HEK293 (cell line): ENCODE results near the gene MAML1.

ENCODE experiments used
- CTCF ChIA-PET: fragments of 350-600 bp; formaldehyde crosslinking; extraction: SDS; loops from one replicate; lab custom pipeline; 2021; ENCODE audit warnings: antibody characterized with exemption; lab: Yijun Ruan, JAX
- POLR2A ChIA-PET: fragments of 300-600 bp; formaldehyde crosslinking; extraction: SDS; loops from one replicate; lab custom pipeline; 2020; ENCODE audit warnings: antibody characterized with exemption, inconsistent platforms; lab: Yijun Ruan, JAX
- H3K27ac ChIP-seq: fragments of 200-500 bp; sonication (Bioruptor generic); 2 replicates; pipeline ENCODE4 v1.5.1; 2014; ENCODE audit warnings: low read depth, low read length, control low read depth, inconsistent platforms; ENCODE audit errors: extremely low read depth
- H3K36me3 ChIP-seq, 2 experiments: fragments of 200-500 bp in 1 of 2; sonication (Bioruptor generic) in 1 of 2; 1 replicate in 1 of 2; 2 replicates in 1 of 2; pipeline ENCODE4 v1.5.1; 2014 to 2017; ENCODE audit warnings: inconsistent platforms in 2 of 2, low read length in 2 of 2; ENCODE audit not compliant: control insufficient read depth in 2 of 2, insufficient read depth in 1 of 2
- H3K4me1 ChIP-seq: fragments of 200-500 bp; sonication (Bioruptor generic); 2 replicates; pipeline ENCODE4 v1.5.1; 2014; ENCODE audit warnings: mild to moderate bottlenecking, low read length, inconsistent platforms; ENCODE audit not compliant: control insufficient read depth, insufficient read depth
- H3K4me3 ChIP-seq: 2 replicates; pipeline ENCODE4 v1.5.1; 2011; ENCODE audit warnings: low read depth, mild to moderate bottlenecking, control low read depth, low read length, moderate library complexity
- H3K9me3 ChIP-seq: fragments of 200-500 bp; sonication (Bioruptor generic); 2 replicates; pipeline ENCODE4 v1.5.1; 2014; ENCODE audit warnings: low read depth, low read length, inconsistent platforms; ENCODE audit not compliant: control insufficient read depth, insufficient read depth
- AEBP2 ChIP-seq: fragments of 450-650 bp; formaldehyde crosslinking; IDR thresholded peaks from 2 replicates; pipeline ENCODE4 v1.5.1; 2016; ENCODE audit warnings: missing biosample characterization, missing genetic modification characterization, borderline replicate concordance
- GLIS1 ChIP-seq: fragments of 450-650 bp; formaldehyde crosslinking; IDR thresholded peaks from 2 replicates; pipeline ENCODE4 v1.5.1; 2016; ENCODE audit warnings: missing biosample characterization, missing genetic modification characterization
- GLIS2 ChIP-seq: fragments of 450-650 bp; formaldehyde crosslinking; IDR thresholded peaks from 2 replicates; pipeline ENCODE4 v1.5.1; 2016; ENCODE audit warnings: missing biosample characterization, missing genetic modification characterization
- KLF1 ChIP-seq: fragments of 450-650 bp; formaldehyde crosslinking; IDR thresholded peaks from 2 replicates; pipeline ENCODE4 v1.5.1; 2016; ENCODE audit warnings: missing biosample characterization, missing genetic modification characterization
- MEIS1 ChIP-seq: sonication (generic); formaldehyde crosslinking; IDR thresholded peaks from 2 replicates; pipeline ENCODE4 v1.8.1; 2022; ENCODE audit warnings: missing genetic modification reagents, mild to moderate bottlenecking, borderline replicate concordance
- PATZ1 ChIP-seq: fragments of 450-650 bp; formaldehyde crosslinking; IDR thresholded peaks from 2 replicates; pipeline ENCODE4 v1.5.1; 2016; ENCODE audit warnings: missing biosample characterization, missing genetic modification characterization
- PBX3 ChIP-seq: sonication (generic); formaldehyde crosslinking; IDR thresholded peaks from 2 replicates; pipeline ENCODE4 v1.8.1; 2022; ENCODE audit warnings: mild to moderate bottlenecking, moderate library complexity, missing genetic modification reagents
- SCRT1 ChIP-seq: fragments of 450-650 bp; formaldehyde crosslinking; IDR thresholded peaks from 2 replicates; pipeline ENCODE4 v1.5.1; 2016; ENCODE audit warnings: missing biosample characterization, missing genetic modification characterization, borderline replicate concordance
- SCRT2 ChIP-seq: fragments of 450-650 bp; formaldehyde crosslinking; IDR thresholded peaks from 2 replicates; pipeline ENCODE4 v1.5.1; 2016; ENCODE audit warnings: missing biosample characterization, missing genetic modification characterization
- SP3 ChIP-seq: fragments of 450-650 bp; formaldehyde crosslinking; IDR thresholded peaks from 2 replicates; pipeline ENCODE4 v1.5.1; 2016; ENCODE audit warnings: missing biosample characterization, missing genetic modification characterization
- ZBTB20 ChIP-seq: fragments of 450-650 bp; formaldehyde crosslinking; IDR thresholded peaks from 2 replicates; pipeline ENCODE4 v1.5.1; 2016; ENCODE audit warnings: missing biosample characterization, missing genetic modification characterization
- ZBTB26 ChIP-seq: fragments of 450-650 bp; formaldehyde crosslinking; optimal IDR thresholded peaks from 2 replicates; pipeline ENCODE3; 2016; ENCODE audit warnings: missing biosample characterization, mild to moderate bottlenecking, missing genetic modification characterization
- ZBTB6 ChIP-seq: fragments of 450-650 bp; formaldehyde crosslinking; IDR thresholded peaks from 2 replicates; pipeline ENCODE4 v1.5.1; 2017; ENCODE audit warnings: missing biosample characterization, missing genetic modification characterization
- ZNF169 ChIP-seq: fragments of 450-650 bp; formaldehyde crosslinking; IDR thresholded peaks from 2 replicates; pipeline ENCODE4 v1.5.1; 2016; ENCODE audit warnings: missing biosample characterization, missing genetic modification characterization
- ZNF2 ChIP-seq: fragments of 450-650 bp; formaldehyde crosslinking; IDR thresholded peaks from 2 replicates; pipeline ENCODE4 v1.5.1; 2016; ENCODE audit warnings: missing biosample characterization, missing genetic modification characterization
- ZNF423 ChIP-seq: fragments of 450-650 bp; formaldehyde crosslinking; IDR thresholded peaks from 2 replicates; pipeline ENCODE4 v1.5.1; 2016; ENCODE audit warnings: missing biosample characterization, missing genetic modification characterization
- ZNF449 ChIP-seq: fragments of 450-650 bp; formaldehyde crosslinking; IDR thresholded peaks from 2 replicates; pipeline ENCODE4 v1.5.1; 2017; ENCODE audit warnings: missing biosample characterization, mild to moderate bottlenecking, missing genetic modification characterization, moderate library complexity
- ZNF600 ChIP-seq: fragments of 450-650 bp; formaldehyde crosslinking; IDR thresholded peaks from 2 replicates; pipeline ENCODE4 v1.5.1; 2016; ENCODE audit warnings: missing biosample characterization, missing genetic modification characterization
- ZNF623 ChIP-seq: fragments of 450-650 bp; formaldehyde crosslinking; IDR thresholded peaks from 2 replicates; pipeline ENCODE4 v1.5.1; 2016; ENCODE audit warnings: missing biosample characterization, missing genetic modification characterization
- ZNF707 ChIP-seq: fragments of 450-650 bp; formaldehyde crosslinking; IDR thresholded peaks from 2 replicates; pipeline ENCODE4 v1.5.1; 2016; ENCODE audit warnings: missing biosample characterization, missing genetic modification characterization
- TF ChIP-seq, protein P1 (sequence below): fragments of 450-650 bp; formaldehyde crosslinking; IDR thresholded peaks from 2 replicates; pipeline ENCODE4 v1.5.1; 2016; ENCODE audit warnings: missing biosample characterization, missing genetic modification characterization

Gene MAML1

DNA sequence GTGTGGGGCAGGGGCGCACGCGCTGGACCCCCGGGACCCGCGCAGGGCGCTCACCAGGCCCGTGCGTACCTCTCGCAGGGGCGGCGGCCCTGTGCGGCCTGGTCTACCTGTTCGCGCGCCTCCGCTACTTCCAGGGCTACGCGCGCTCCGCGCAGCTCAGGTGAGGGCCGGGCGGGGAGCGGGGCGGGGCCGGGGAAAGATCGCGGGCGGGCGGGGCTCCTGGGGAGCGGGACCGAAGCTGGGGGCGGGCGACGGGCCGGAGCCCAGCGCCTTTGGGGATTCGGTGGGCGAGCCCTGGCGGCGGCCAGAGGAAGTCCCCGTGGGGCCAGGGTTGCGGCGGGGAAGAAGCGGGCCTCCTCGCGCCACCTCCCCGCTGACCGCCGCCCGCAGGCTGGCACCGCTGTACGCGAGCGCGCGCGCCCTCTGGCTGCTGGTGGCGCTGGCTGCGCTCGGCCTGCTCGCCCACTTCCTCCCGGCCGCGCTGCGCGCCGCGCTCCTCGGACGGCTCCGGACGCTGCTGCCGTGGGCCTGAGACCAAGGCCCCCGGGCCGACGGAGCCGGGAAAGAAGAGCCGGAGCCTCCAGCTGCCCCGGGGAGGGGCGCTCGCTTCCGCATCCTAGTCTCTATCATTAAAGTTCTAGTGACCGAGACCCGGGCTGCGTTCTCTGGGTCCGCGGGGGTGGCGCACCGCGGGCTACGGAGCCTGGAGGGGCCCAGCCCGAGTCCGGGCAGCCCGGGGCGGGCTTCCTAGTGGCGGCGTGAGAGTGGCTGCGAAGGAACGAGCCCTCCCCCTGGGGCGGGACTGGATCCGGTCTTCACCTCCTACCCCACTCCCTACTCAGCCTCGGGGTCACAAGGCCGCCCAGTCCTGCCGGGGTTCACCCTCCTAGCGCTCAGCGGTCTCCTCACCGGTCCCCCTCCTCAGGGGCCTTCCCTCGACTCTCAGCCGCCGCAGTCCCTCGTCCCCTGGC, 63.5 kb downstream of the MAML1 start (continued):
- TF ChIP-seq ZNF449 (tag by site-specific recombination) (0 out of 2 replicates have a peak, but pooled peaks have one; percentile 44), ZBTB26 (tag by site-specific recombination) (peak; percentile 90), ZBTB6 (tag by site-specific recombination) (peak; percentile 83), GLIS2 (peak; percentile 71; the same call in 1 of the 2 replicates), ZBTB20 (tag by site-specific recombination) (peak; percentile 84), MEIS1 (CRISPR knock-in tag) (peak; percentile 18; the same call in 1 of the 2 replicates), SCRT2 (tag by site-specific recombination) (0 out of 2 replicates have a peak, but pooled peaks have one; percentile 27), PBX3 (CRISPR knock-in tag) (peak; percentile 89; the same call in 1 of the 2 replicates), ZNF2 (tag by site-specific recombination) (peak; percentile 67; the same call in 1 of the 2 replicates), PATZ1 (peak; percentile 76), SP3 (peak; percentile 63), ZNF423 (tag by site-specific recombination) (no peak), ZNF169 (no peak)

GRCh38 chr5:179796877-179797608, 64.4 kb downstream of the MAML1 start:
- TF ChIP-seq, protein P1, sequence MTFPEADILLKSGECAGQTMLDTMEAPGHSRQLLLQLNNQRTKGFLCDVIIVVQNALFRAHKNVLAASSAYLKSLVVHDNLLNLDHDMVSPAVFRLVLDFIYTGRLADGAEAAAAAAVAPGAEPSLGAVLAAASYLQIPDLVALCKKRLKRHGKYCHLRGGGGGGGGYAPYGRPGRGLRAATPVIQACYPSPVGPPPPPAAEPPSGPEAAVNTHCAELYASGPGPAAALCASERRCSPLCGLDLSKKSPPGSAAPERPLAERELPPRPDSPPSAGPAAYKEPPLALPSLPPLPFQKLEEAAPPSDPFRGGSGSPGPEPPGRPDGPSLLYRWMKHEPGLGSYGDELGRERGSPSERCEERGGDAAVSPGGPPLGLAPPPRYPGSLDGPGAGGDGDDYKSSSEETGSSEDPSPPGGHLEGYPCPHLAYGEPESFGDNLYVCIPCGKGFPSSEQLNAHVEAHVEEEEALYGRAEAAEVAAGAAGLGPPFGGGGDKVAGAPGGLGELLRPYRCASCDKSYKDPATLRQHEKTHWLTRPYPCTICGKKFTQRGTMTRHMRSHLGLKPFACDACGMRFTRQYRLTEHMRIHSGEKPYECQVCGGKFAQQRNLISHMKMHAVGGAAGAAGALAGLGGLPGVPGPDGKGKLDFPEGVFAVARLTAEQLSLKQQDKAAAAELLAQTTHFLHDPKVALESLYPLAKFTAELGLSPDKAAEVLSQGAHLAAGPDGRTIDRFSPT = peak; percentile 58; the same call in 1 of the 2 replicates
- no peak for TF ChIP-seq ZNF600 (tag by site-specific recombination)
- no peak for TF ChIP-seq ZNF707
- no peak for TF ChIP-seq KLF1 (tag by site-specific recombination)
- no peak for TF ChIP-seq AEBP2 (tag by site-specific recombination)
- TF ChIP-seq SCRT1 (tag by site-specific recombination) = no peak
- TF ChIP-seq ZNF623 (tag by site-specific recombination) = peak; percentile 100
- TF ChIP-seq GLIS1 = no peak
- no peaks in the 10 kb centered on the region for H3K9me3 ChIP-seq
- H3K27ac ChIP-seq = peak overlapping the region; percentile 85
- CTCF ChIA-PET = interaction anchor here (0.6 to 1.0 kb wide), 5 partner anchors 35 to 97 kb away, joined by 3 read pairs; no protein-coding TSS in a partner anchor
- no peaks in the 10 kb centered on the region for H3K4me1 ChIP-seq
- POLR2A ChIA-PET = interaction anchor here (1.3 to 2.3 kb wide), 4 partner anchors 9 to 173 kb away, joined by 4 to 11 read pairs (median 5); partner anchors contain the start of genes HNRNPH1 and SQSTM1
- H3K4me3 ChIP-seq = peak overlapping the region; percentile 65; the same call in 1 of the 2 replicates
- H3K36me3 ChIP-seq = peaks cover 0 to 53% of the 10 kb centered on the region in 2 experiments; a peak in 1 of 3 replicates
